ENCODE measurements around the gene P3H3.
"Not testable (repeated sequence)": the region's sequence is repeated elsewhere in the genome, so short reads cannot be mapped to it uniquely, and the experiment has no call there.

Gene P3H3

GRCh38 chr12:6879824-6880223 lies 51.6 kb downstream of the P3H3 start:
- H3K27me3 ChIP-seq (replicated peaks; ENCODE audit: insufficient read depth, low read length); H3K36me3 ChIP-seq (replicated peaks; ENCODE audit: insufficient read depth, low read length); H3F3A ChIP-seq (ENCODE audit: insufficient read depth, low read length); H3K9me3 ChIP-seq (replicated peaks; ENCODE audit: insufficient read depth, low read length); H2AFZ ChIP-seq (ENCODE audit: low read length); H3K4me1 ChIP-seq (ENCODE audit: low read length); H3K27ac ChIP-seq (ENCODE audit: low read length); H3K9ac ChIP-seq (ENCODE audit: low read length); H3K9me2 ChIP-seq (replicated peaks; ENCODE audit: insufficient read depth, low read length); H3K79me2 ChIP-seq (ENCODE audit: low read length); H3K4me3 ChIP-seq (ENCODE audit: low read length); H3K4me2 ChIP-seq (ENCODE audit: low read depth, low read length); H4K20me1 ChIP-seq (ENCODE audit: insufficient read depth, low read length); DNase-seq: not testable (repeated sequence)

- no peak overlapping the region for H3K9ac ChIP-seq (ENCODE audit: low read length)
- no peaks in the 10 kb centered on the region for H3K27me3 ChIP-seq (replicated peaks; ENCODE audit: insufficient read depth, low read length)
- H3K79me2 ChIP-seq (ENCODE audit: low read length) = no peaks in the 10 kb centered on the region
- no peak overlapping the region for H3K4me3 ChIP-seq (ENCODE audit: low read length)
- H4K20me1 ChIP-seq (ENCODE audit: insufficient read depth, low read length) = no peaks in the 10 kb centered on the region
- H2AFZ ChIP-seq (ENCODE audit: low read length) = no peak overlapping the region
- H3K9me2 ChIP-seq (replicated peaks; ENCODE audit: insufficient read depth, low read length) = no peaks in the 10 kb centered on the region
- TF ChIP-seq EZH2 (optimal IDR thresholded peaks at IDR 0.05; ENCODE audit: low read depth, low read length) (no peak), CTCF (IDR thresholded peaks at IDR 0.05; ENCODE audit: low read length) (no peak), EZH2phosphoT487 (IDR thresholded peaks at IDR 0.05; ENCODE audit: low read length) (no peak)
- H3F3A ChIP-seq (ENCODE audit: insufficient read depth, low read length) = no peaks in the 10 kb centered on the region
- no peaks in the 10 kb centered on the region for H3K4me1 ChIP-seq (ENCODE audit: low read length)
- DNase-seq = no peak
- no peak overlapping the region for H3K4me2 ChIP-seq (ENCODE audit: low read depth, low read length)
- no peak overlapping the region for H3K27ac ChIP-seq (ENCODE audit: low read length)
- no peaks in the 10 kb centered on the region for H3K36me3 ChIP-seq (replicated peaks; ENCODE audit: insufficient read depth, low read length)
- no peaks in the 10 kb centered on the region for H3K9me3 ChIP-seq (replicated peaks; ENCODE audit: insufficient read depth, low read length)
These were observed 55.0 kb downstream of the P3H3 start for GRCh38 chr12:6883252-6883651.

GRCh38 chr12:6883683-6884082 lies 55.5 kb downstream of the P3H3 start:
- no peak overlapping the region for H2AFZ ChIP-seq (ENCODE audit: low read length)
- H3K9ac ChIP-seq (ENCODE audit: low read length) = no peak overlapping the region
- H4K20me1 ChIP-seq (ENCODE audit: insufficient read depth, low read length) = no peaks in the 10 kb centered on the region
- H3K4me3 ChIP-seq (ENCODE audit: low read length) = no peak overlapping the region
- no peak overlapping the region for H3K27ac ChIP-seq (ENCODE audit: low read length)
- H3K4me1 ChIP-seq (ENCODE audit: low read length) = no peaks in the 10 kb centered on the region
- no peaks in the 10 kb centered on the region for H3F3A ChIP-seq (ENCODE audit: insufficient read depth, low read length)
- no peaks in the 10 kb centered on the region for H3K79me2 ChIP-seq (ENCODE audit: low read length)
- H3K4me2 ChIP-seq (ENCODE audit: low read depth, low read length) = no peak overlapping the region
- no peak for DNase-seq
- H3K9me3 ChIP-seq (replicated peaks; ENCODE audit: insufficient read depth, low read length) = no peaks in the 10 kb centered on the region
- no peak for TF ChIP-seq CTCF (IDR thresholded peaks at IDR 0.05; ENCODE audit: low read length)
- no peak for TF ChIP-seq EZH2phosphoT487 (IDR thresholded peaks at IDR 0.05; ENCODE audit: low read length)
- TF ChIP-seq EZH2 (optimal IDR thresholded peaks at IDR 0.05; ENCODE audit: low read depth, low read length) = no peak
- no peaks in the 10 kb centered on the region for H3K27me3 ChIP-seq (replicated peaks; ENCODE audit: insufficient read depth, low read length)
- no peaks in the 10 kb centered on the region for H3K9me2 ChIP-seq (replicated peaks; ENCODE audit: insufficient read depth, low read length)
- H3K36me3 ChIP-seq (replicated peaks; ENCODE audit: insufficient read depth, low read length) = no peaks in the 10 kb centered on the region

- H3K4me1 ChIP-seq (ENCODE audit: low read length) = no peaks in the 10 kb centered on the region
- no peaks in the 10 kb centered on the region for H3K27me3 ChIP-seq (replicated peaks; ENCODE audit: insufficient read depth, low read length)
- no peak overlapping the region for H2AFZ ChIP-seq (ENCODE audit: low read length)
- H4K20me1 ChIP-seq (ENCODE audit: insufficient read depth, low read length) = no peaks in the 10 kb centered on the region
- no peaks in the 10 kb centered on the region for H3F3A ChIP-seq (ENCODE audit: insufficient read depth, low read length)
- H3K4me3 ChIP-seq (ENCODE audit: low read length) = no peak overlapping the region
- no peaks in the 10 kb centered on the region for H3K36me3 ChIP-seq (replicated peaks; ENCODE audit: insufficient read depth, low read length)
- H3K27ac ChIP-seq (ENCODE audit: low read length) = no peak overlapping the region
- no peak for DNase-seq
- H3K9ac ChIP-seq (ENCODE audit: low read length) = no peak overlapping the region
- no peak overlapping the region for H3K4me2 ChIP-seq (ENCODE audit: low read depth, low read length)
- no peaks in the 10 kb centered on the region for H3K9me2 ChIP-seq (replicated peaks; ENCODE audit: insufficient read depth, low read length)
- no peaks in the 10 kb centered on the region for H3K79me2 ChIP-seq (ENCODE audit: low read length)
- H3K9me3 ChIP-seq (replicated peaks; ENCODE audit: insufficient read depth, low read length) = no peaks in the 10 kb centered on the region
- TF ChIP-seq EZH2 (optimal IDR thresholded peaks at IDR 0.05; ENCODE audit: low read depth, low read length) (no peak), CTCF (IDR thresholded peaks at IDR 0.05; ENCODE audit: low read length) (no peak), EZH2phosphoT487 (IDR thresholded peaks at IDR 0.05; ENCODE audit: low read length) (no peak)
These were observed 56.3 kb downstream of the P3H3 start for GRCh38 chr12:6884539-6884938.

- not testable (repeated sequence) for H3K27ac ChIP-seq (ENCODE audit: low read length); H3K4me3 ChIP-seq (ENCODE audit: low read length); H3F3A ChIP-seq (ENCODE audit: insufficient read depth, low read length); H3K4me1 ChIP-seq (ENCODE audit: low read length); H3K9me3 ChIP-seq (replicated peaks; ENCODE audit: insufficient read depth, low read length); H3K27me3 ChIP-seq (replicated peaks; ENCODE audit: insufficient read depth, low read length); H3K79me2 ChIP-seq (ENCODE audit: low read length); H3K36me3 ChIP-seq (replicated peaks; ENCODE audit: insufficient read depth, low read length); DNase-seq; H3K9ac ChIP-seq (ENCODE audit: low read length); H3K4me2 ChIP-seq (ENCODE audit: low read depth, low read length); H2AFZ ChIP-seq (ENCODE audit: low read length); H4K20me1 ChIP-seq (ENCODE audit: insufficient read depth, low read length); H3K9me2 ChIP-seq (replicated peaks; ENCODE audit: insufficient read depth, low read length)
These were observed 58.2 kb downstream of the P3H3 start for GRCh38 chr12:6886206-6886999.
